ENCODE results near the gene ST6GALNAC2.

Gene ST6GALNAC2

DNA sequence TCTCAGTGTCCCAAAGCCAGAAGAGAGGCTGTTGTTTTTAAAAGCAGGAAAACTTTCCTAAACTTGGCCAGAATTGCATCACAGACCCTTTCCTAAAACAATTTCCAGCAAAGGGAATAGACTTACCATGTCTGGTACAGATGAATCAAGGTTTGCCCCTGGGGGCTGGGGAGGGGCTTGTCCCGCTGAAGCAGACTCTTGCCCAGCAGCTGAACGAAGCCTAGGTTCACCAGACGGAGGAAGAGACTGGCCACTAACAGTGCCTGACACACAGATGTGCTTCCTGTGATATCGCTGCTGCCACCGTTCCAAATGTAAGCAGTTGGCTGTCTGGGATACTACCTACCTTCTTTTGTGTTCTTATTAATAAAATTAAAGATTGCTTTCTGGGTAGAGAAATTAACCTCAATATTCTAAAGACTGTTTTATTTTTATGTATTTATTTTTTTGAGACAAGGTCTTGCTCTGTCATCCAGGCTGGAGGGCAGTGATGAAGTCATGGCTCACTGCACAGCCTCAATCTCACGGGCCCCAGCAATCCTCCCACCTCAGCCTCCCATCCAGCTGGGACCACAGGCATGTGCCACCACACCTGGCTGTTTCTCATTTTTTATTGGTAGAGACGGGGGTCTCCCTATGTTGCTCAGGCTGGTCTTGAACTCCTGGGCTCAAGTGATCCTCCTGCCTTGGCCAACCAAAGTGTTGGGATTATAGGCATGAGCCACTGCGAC lies 32.3 kb downstream of the ST6GALNAC2 start:
- DNase-seq = no peak

DNA sequence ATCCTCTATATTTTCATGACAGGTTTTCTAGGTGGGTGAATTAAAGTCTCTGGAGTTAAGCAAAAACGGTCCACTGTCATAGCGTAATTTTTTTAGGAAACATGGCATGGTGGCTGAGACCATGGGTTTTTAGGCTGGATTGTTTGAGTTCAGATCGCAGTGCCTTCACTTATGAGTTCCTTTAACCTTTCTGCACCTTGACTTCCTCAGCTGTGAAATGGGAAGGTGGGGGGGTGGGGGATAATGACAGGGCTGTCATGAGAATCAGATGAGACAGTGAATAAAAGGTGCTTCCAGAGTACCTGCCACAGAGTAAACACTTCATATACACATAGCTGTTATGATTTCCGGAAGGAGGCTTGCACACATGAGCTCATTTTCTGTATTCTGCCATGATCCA lies 34.0 kb downstream of the ST6GALNAC2 start:
- no peak for DNase-seq

DNA sequence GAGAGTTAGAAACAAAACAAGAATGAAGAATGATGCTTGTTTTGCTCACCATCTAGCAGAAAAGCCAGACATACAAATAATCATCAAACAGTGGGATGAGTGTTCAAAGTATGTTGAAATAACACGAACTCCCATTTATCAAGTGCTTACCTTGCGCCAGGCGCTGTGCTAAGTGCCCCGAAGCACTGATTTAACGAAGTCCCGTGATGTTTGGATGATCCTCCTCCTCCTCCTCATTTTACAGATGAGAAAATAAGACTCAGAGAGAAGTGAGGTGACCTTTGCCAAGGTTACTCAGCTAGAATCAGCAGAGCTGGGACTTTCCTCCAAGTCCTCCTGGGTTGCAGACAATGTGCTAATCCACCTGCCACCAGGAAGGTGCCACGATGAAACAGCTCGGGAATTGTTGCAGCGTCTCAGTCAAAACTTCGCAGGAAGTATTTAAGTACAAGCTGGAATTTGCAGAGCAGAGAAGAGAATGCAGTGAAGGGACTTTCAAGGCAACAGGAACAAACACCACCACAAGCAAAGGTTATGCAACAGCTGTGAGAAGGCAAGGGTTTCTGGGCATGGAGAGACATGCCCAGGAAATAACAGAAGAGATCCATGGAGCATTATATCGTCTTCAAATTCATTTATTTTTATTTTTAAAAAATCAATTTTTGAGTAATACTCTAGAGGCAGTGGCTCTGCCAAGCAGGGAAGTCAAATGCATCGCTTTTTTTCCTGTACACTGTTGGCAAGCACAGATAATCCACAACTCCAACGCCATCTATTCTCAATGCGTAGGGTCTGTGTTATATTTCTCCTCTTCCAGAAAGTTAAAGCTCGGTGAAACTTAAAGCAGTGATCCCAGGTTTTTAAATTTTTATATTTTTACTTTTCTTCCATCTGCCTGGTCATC lies 34.7 kb downstream of the ST6GALNAC2 start:
- no peak for DNase-seq

DNA sequence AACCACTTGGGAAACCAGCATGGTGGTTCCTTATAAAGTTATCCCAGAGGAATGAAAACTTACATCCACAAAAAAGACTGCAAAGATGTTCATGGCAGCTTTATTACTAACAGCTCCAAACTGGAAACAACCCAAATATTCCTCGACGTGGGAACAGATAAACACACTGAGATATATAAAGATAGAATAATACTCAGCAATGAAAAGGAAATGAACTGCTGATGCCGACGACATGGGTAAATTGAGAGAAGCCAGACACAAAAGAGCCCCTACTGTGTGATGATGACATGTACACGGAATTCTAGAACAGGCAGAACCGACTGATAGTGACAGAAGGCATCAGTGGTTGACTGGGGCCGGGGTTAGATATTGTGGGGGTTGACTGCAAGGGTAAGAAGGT lies 36.1 kb downstream of the ST6GALNAC2 start:
- no peak for DNase-seq

DNA sequence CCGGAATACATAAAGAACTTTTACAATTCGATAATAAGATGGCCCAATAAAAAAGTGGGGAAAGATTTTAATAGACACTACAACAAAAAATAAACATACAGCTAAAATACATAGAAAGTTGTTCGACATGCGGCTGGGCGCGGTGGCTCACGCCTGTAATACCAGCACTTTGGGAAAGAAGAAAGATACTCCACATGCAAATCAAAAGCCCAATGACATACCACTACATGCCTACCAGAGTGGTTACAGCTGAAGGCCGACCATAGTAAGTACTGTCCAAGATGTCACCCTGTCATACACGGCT lies 36.5 kb downstream of the ST6GALNAC2 start:
- DNase-seq = no peak

DNA sequence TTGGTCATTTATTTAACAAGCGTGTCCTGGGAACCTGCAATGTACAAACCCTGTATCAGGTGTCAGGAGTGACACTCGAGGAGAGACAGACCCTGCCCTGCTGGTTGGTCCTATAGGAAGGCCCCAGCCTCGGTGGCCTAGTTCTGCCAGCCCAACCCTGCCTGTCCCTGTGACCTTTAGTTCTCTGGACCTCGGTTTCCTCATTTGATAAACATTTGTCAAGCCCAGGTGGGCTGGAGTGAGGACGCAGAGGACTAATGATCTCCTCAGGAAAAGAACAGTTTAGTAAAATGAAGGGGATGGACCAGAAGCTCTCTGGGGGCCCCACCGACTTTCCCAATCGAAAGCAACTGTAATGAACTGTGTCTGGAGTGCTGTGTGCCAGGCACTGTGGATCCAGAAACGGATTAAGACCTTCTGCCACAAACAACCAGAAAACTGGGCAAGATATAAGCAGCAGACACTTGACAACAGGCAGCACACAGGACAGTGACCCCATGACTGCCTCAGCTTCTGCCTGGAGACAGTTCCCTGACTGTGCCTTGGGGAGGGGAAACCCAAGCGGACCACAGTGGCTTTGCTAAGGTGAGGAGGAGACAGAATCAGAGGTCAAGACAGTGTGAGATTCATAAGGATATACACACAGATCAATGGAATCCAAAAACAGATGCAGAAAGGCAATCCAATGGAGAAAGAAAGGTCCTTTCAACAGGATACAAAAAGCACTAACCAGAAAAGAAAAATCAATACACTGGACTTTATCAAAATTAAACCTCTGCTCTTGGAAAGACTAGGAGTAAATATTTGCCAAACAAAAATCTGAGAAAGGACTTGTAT lies 37.1 kb downstream of the ST6GALNAC2 start:
- no peak for DNase-seq

DNA sequence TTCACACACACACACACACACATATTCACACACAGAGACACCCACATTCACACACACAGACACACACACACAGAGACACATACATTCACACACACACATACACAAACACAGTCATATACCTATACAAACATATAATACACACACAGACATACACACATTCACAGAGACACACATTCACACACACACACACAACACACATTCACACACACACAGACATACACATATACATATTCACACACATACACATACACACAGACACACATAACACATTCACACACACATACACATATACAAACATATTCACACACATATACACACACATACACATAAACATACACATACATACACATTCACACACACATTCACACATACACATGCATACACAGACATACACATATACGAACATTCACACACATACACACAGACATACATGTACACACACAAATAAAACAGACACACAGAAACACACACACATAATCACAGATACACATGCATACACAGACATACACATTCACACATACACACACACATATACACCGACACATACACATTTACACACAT lies 37.9 kb downstream of the ST6GALNAC2 start:
- DNase-seq = no peak

DNA sequence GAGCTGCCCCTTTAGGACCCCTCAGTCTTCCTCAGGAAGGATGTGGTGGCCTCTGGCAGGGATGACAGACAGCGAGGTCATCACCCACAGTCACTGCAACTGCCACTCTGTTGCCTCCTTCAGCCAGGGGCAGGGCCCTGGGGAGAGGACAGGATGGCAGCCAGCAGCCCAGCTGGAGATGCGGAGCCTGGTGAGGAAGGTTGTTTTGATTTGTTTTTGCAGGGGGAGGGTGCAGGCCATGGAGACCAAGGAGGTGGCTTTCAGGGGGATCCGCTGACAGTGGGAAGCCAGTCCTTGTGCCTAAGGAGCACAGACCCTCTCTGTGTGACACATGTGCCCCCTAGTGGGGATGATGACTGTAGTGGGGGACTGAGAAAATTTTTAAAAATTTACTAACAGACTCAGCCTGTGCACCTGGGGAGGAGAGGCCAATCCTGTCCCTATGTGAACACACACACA lies 38.4 kb downstream of the ST6GALNAC2 start:
- DNase-seq = peak; percentile 68 to 73

DNA sequence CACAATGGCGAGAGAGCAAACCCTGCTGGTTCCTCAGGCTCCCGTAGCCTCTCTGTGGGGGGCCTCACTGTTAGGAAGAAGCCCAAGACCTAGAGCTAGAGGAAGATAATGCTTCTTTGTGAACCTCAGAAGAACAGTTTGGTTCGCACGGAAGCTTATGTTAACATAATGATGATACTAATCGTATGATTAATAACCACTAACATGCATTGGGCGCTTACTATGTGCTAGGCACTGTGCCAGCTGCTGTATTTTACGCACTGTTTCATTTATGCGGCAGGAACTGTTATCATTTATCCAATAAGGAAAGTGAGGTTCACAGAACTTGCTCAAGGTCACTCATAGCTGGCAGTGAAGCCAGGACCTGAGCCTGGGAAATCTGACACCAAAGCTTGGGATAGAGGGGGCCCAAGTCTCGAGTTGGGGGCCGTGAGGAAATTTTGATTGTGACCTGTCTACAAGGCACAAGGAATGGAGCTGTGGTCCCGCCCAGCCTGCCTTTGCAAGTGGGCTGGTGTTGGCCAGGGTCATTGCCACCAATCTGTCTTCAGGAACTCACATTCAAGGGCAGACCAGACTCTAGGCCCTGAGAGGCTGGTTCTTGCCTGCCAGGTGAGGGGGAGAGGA lies 39.0 kb downstream of the ST6GALNAC2 start:
- no peak for DNase-seq

DNA sequence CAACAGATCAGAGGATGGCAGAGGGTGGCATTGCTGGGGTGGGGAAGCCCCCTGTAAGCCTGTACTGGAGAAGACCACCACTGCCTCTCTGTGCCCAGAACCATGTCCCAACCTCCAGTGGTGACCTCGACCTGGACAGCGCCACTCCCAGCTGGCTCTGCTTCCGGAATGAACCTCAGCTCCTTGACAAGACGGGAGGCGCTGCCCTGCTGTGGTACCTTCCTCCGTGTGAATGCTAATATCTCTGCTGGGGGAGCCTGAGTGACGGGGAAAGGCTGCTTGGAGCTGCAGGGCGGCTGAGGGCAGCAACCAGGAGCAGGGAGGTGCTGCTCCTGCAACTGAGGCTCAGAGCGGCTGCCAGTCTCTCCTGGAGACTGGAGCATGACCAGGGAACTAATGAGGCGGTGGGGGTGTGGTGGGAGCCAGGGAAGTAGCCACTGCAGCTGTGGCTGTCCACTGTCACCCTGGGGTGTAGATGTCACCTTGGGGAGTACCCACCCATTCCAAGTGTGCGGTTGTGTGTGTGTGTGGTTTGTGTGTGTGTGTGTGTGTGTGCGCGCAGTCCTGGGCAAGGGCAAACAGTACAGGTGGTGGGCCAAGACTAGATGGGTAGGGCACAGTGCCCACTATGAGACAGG lies 39.6 kb downstream of the ST6GALNAC2 start:
- no peak for DNase-seq

DNA sequence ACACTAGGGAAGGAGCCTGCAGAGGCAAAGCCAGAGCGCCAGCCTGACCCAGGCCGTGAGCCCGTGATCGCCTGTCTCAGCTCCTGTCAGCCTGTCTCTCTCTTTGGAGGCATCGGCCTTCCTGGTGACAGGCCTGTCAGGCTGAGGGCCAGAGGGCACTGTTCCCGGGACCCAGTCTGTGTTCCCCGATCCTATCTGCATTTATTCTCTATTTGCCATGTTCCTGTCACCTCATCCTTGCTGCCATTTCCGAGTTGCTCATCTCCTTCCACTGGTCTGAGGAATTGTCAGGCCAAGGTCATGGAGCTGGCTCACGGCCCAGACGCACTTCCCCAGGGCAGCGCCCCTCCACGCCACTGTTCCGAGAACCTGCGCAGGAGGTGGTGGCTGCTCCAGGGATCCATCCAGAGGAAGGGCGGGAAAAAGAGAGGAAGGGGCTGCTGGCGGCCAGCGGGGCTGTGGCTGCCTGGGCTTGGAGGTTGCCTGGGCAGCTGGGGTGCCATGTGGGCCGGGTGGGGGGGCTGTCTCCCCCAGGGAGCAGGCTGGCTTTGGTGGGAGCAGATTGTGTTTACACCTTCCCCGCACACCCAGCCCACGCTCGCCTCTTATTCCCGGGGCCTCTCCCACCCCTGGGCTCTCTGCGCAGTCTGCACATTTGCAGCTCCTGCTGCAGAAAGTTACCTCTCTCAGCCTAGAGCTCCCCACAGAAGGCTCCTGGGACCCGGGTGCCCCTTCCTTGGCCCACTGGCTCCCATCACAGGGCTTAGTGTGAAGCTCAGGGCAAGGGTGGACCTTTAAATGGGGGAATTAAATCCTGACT lies 40.9 kb downstream of the ST6GALNAC2 start:
- DNase-seq = no peak

DNA sequence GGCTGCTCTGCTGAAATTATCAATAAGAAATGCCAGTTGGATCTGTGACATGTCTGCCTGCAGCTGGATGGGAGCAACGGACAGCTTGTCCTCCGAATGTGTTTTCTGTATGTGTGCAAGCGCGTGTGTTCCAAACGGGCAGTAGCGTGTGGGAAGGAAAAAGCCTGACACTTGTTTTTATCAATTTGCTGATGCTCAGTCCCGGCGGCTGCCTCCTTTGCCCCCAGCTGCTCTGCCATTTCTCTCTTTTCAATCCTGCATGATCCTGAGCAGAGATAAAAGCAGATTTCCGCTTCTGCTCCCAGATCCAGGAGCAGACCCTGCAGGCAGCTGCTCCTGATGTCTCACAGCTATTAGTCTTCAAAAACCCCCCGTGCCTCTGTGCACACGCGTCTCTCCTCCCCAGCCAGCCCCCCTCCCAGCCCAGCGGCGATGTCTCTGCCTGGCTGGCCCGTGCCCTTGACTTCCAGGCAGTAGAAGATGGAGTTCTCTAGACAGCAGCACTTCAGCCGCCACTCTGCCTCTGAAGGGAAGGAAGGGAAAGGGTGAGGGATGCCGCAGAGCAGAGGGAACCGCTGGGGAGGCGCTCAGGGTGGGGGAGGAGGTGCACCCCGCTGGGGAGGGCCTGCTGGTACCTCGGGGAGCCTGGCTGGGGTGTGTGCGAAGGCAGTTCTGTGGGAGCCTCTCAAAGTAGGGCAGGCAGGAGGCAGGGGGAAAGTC lies 41.7 kb downstream of the ST6GALNAC2 start:
- no peak for DNase-seq

DNA sequence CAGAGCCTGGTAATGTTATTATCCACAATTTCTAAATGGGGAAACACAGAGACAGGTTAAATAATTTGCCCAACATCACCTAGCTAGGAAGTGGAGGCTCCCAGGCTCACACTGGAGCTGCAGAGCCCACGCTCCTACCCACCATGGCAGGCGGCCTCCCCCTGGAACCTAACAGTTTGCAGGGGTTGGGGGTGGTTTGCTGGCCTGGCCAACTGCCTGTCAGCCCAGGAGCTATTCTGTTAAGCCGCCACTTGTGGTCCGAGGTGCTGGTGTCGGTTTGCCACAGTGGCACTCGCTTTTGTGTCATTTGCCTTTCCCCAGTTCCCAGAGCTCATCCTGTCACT lies 42.2 kb downstream of the ST6GALNAC2 start:
- DNase-seq = no peak

DNA sequence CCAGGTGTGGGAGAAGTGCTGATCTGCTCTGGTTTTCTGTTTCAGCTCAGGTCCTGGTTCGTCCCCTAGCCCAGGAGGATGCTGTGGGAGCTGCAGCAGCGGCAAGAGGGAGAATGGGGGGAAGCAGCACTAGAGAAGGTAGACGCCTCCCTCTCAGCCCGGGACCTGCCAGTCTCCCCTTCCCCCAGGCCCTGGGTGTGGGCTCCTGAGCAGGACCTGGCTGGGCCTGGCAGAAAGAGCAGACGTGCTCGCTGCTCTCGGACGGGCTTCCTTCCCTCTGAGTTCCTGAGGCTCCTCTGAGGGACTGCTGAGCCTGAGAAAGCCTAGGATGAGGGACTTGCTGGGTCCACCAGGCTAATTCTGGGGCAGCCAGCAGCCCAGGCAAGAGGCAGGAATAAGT lies 42.7 kb downstream of the ST6GALNAC2 start:
- no peak for DNase-seq

DNA sequence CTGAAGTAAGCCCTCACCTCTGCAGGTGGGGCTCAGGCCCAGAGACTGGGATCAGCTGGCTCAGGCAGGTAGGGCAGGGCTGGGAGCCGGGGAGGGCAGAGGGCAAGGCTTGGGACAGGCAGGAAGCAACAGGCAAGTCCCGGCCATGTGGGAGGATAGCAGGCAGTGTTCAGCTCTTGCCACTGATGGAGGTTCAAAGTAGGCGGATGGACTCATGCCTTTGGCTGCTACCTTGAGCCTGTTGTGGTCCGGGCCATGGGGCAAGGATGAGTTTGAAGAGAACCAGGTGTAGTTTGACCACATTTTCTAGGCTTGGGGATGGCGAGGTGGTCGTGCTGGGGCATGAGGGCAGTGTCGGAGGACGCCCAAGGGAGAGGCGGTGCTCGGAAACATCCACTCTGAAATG lies 43.1 kb downstream of the ST6GALNAC2 start:
- DNase-seq = no peak

DNA sequence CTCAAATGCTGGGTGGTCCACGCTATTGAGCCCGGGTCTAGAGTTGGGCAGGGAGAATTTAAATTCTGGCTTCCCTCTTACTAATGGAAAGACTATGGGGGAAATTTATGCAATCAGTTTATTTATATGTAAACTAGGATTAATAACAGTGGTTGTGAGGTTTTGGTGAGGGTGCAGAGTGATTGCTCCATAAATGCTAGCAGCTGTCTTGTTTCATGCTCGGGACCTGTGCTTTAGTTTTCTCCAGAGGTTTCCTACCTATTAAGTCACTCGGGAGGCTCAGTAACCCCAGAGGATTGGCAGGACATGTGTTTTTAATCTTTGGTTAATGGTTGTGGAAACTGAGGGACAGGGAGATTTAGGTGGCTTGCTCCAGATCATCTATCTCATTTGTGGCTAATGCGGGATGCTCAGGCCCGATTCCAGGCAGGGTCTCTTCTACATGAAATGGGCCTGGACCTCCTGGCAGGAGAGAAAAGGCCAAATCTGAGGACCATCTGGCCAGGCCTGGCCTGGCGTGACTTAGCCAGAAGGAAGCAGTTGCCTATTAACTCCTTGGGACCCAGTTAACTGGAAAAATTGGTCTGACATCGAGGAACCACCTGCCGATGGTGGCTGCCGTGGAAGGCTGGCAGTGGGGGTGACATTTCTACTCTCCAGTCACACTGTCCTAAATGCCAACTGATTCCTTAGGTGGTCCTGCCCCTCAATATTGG lies 43.8 kb downstream of the ST6GALNAC2 start:
- DNase-seq = no peak

DNA sequence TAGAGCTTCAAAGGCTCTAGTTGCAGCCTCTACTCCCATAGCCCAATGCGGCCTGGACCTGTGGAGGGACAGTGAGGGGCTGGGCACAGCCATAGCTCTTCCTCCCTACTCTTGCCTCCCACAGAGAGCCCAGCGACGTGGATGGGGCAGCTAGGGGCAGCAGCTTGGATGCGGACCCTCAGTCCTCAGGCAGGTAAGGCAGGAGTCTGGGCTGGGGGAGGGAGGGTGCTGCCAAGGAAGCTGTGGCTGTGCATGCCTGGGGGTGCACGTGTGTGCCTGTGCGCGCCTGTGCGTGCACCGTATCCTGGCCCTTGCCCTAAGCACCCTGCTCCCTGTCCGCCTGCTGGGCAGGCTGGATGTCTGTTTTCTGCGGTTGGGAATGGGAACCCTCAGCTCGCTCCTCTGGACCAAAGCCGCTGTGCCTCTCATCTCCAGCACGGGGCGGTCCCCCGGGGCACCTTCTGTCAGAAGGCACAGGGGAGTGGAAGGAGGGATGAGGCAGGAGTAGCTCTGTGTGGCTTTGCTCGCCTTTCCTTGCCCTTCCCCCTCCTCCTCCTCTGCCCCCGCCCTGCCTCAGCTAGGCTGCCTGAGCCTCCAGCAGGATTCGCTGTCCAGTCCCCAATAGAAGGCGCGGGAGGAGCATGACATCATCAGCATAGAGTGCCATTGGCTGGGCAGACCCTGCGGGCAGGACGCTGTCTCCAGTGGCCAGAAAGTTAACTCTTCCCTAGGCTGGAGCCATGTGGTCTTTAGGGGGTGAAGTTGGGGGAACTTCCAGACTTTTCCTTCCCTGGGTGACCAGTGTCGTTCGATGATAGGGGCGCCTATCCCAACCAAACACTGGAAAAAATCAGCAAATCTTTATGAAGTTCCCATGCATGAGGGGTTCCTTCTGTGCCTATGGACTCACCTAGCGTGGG lies 45.0 kb downstream of the ST6GALNAC2 start:
- peak; percentile 28 to 57 for DNase-seq

DNA sequence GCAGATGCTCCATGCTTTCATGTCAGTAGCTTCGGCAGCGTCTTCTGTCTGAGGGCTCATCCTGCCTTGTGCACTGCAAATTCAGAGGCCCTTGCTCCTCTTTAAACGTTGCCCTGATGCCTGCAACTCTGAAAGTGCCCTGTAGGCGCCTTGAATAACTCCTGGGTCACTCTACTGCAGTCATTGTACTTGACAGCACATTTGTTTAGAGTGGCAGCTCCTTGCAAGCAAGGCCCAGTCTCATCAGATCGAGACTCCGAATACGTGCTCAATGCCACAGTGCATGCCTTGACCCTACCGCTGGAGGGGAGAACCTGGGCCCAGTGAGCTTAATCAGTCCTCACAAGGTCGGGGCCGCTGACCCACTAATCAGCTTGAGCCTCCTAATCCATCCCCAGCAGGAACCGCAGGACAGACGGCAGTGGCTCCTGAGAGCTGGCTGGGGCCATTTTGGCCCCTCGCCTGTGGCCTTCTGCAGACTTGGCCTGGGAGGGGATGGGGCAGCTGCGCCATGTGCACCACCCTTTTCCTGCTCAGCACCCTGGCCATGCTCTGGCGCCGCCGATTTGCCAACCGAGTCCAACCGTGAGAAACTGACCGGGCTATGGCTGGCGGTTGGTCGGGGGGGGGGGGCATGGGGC lies 45.9 kb downstream of the ST6GALNAC2 start, which contains the start of gene PRCD:
Gene PRCD (plus strand): TSS at position 414 of the 641 bp plus-strand sequence. CDS start 98 bp downstream, at position 512.
- DNase-seq = no peak

All from CD4-positive, alpha-beta T cell treated with Interferon alpha-2 for 1 hour (primary cell).